Calu3 (cell line): Measurements from ENCODE around the gene RPS14. TPM values are rescaled to one million over a fixed set of nuclear protein-coding genes. Genes with fewer than 3 reads are reported as not detected.
A peak's percentile ranks its signal among the peaks of the same experiment; 100 is the strongest.

ENCODE experiments used
- BruUV-seq: library from RNA; stranded (reverse); fragments of 400-500 nt; replicated peaks from 2 replicates; lab custom pipeline; 2021; lab: Mats Ljungman, UMichigan
- CTCF ChIA-PET: fragments of 300-600 bp; sonication (Branson Sonifier 250); formaldehyde crosslinking; loops from one replicate; lab custom pipeline; 2022; ENCODE audit warnings: antibody characterized with exemption; lab: Charles Lee
- DNase-seq: peaks from one replicate; pipeline ENCODE4 v3.0.0; 2022
- H3K27ac Mint-ChIP-seq: one replicate; pipeline ENCODE4 v1.8.0; 2022; ENCODE audit warnings: mixed read lengths; ENCODE audit not compliant: unreplicated experiment
- H3K27me3 Mint-ChIP-seq: one replicate; pipeline ENCODE4 v1.8.0; 2022; ENCODE audit warnings: mixed read lengths; ENCODE audit not compliant: unreplicated experiment
- H3K36me3 Mint-ChIP-seq: one replicate; pipeline ENCODE4 v1.8.0; 2022; ENCODE audit warnings: mild to moderate bottlenecking, moderate library complexity, mixed read lengths; ENCODE audit not compliant: insufficient read depth, unreplicated experiment
- H3K4me1 Mint-ChIP-seq: one replicate; pipeline ENCODE4 v1.8.0; 2022; ENCODE audit warnings: mild to moderate bottlenecking, low read depth, mixed read lengths; ENCODE audit not compliant: unreplicated experiment
- H3K4me3 Mint-ChIP-seq: one replicate; pipeline ENCODE4 v1.8.0; 2022; ENCODE audit warnings: mild to moderate bottlenecking, low read depth, moderate library complexity, mixed read lengths; ENCODE audit not compliant: unreplicated experiment
- H3K9me3 Mint-ChIP-seq: one replicate; pipeline ENCODE4 v1.8.0; 2022; ENCODE audit warnings: low read depth, mixed read lengths; ENCODE audit not compliant: unreplicated experiment
- CTCF ChIP-seq: fragments of 200-600 bp; IDR thresholded peaks from one replicate; pipeline ENCODE4 v1.8.0; 2022; ENCODE audit warnings: antibody characterized with exemption; ENCODE audit not compliant: unreplicated experiment
- intact Hi-C: fragments of 100-400 bp; cut with micrococcal nuclease; formaldehyde crosslinking; loops from one replicate; pipeline ENCODE4 v1.10.0; 2022; ENCODE audit not compliant: unreplicated experiment
- total RNA-seq: library from RNA; stranded (reverse); gene quantifications from 2 replicates; pipeline ENCODE4 v1.2.3, GENCODE V29; 2022

Gene RPS14
- total RNA-seq, 1 experiment from 2014 or later: 2,330 TPM

GRCh38 chr5:150448952-150449516, 505 bp downstream of the RPS14 start:
- H3K4me3 Mint-ChIP-seq: peak overlapping the region; percentile 88
- H3K36me3 Mint-ChIP-seq: peaks cover 61% of the 10 kb centered on the region
- no peaks in the 10 kb centered on the region for H3K27me3 Mint-ChIP-seq

GRCh38 chr5:150448334-150448733, 1.2 kb downstream of the RPS14 start:
- CTCF ChIA-PET: no interaction called here
- Mint-ChIP-seq H3K27me3 (no peaks in the 10 kb centered on the region), H3K9me3 (no peaks in the 10 kb centered on the region), H3K4me1 (peaks cover 28% of the 10 kb centered on the region), H3K4me3 (peak overlapping the region; percentile 88), H3K36me3 (peaks cover 68% of the 10 kb centered on the region), H3K27ac (peak overlapping the region; percentile 98)
- no peak for TF ChIP-seq CTCF
- no peak for DNase-seq
- BruUV-seq: no TSS peak
- intact Hi-C loops: no loop called here

More at GRCh38 chr5:150448952-150449516, 505 bp downstream of the RPS14 start:
- CTCF ChIA-PET: interaction anchor here (1.6 kb wide), 1 partner anchor 10 kb away, joined by 7 read pairs; no protein-coding TSS in a partner anchor
- no peak for TF ChIP-seq CTCF
- TSS peak; percentile 74 for BruUV-seq
- DNase-seq: no peak
- peaks cover 28% of the 10 kb centered on the region for H3K4me1 Mint-ChIP-seq
- H3K27ac Mint-ChIP-seq: peak overlapping the region; percentile 98
- no peaks in the 10 kb centered on the region for H3K9me3 Mint-ChIP-seq
- intact Hi-C loops: no loop called here

GRCh38 chr5:150447188-150447587, 2.4 kb downstream of the RPS14 start:
- Mint-ChIP-seq H3K4me3 (peak overlapping the region; percentile 88), H3K9me3 (no peaks in the 10 kb centered on the region), H3K27ac (no peak overlapping the region), H3K36me3 (peaks cover 76% of the 10 kb centered on the region), H3K27me3 (no peaks in the 10 kb centered on the region), H3K4me1 (peaks cover 28% of the 10 kb centered on the region)
- TF ChIP-seq CTCF: no peak
- CTCF ChIA-PET: no interaction called here
- BruUV-seq: no TSS peak
- DNase-seq: no peak
- intact Hi-C loops: no loop called here

- peak overlapping the region; percentile 27 for H3K4me3 Mint-ChIP-seq
- CTCF ChIA-PET: no interaction called here
- intact Hi-C loops: no loop called here
- no peak for TF ChIP-seq CTCF
- H3K27me3 Mint-ChIP-seq: no peaks in the 10 kb centered on the region
- no TSS peak for BruUV-seq
- peaks cover 76% of the 10 kb centered on the region for H3K36me3 Mint-ChIP-seq
- no peaks in the 10 kb centered on the region for H3K9me3 Mint-ChIP-seq
- peak overlapping the region; percentile 51 for H3K27ac Mint-ChIP-seq
- no peak for DNase-seq
- peaks cover 28% of the 10 kb centered on the region for H3K4me1 Mint-ChIP-seq
These were observed 3.0 kb downstream of the RPS14 start for GRCh38 chr5:150446583-150446982.
